Natural killer cell treated with Interleukin-12 subunit alpha and Interleukin-12 subunit beta and Interleukin-15 and Interleukin-18, amount 100 ng/mL, for 72 hours (primary cell): ENCODE data around the gene DYNLL2. TPM values are rescaled to one million over a fixed set of nuclear protein-coding genes. Genes with fewer than 3 reads are reported as not detected.

ENCODE experiments used
- ATAC-seq, 2 donors: fragments of 150-1000 bp; cut with Tn5 transposase in 1 of 2; sonication (Bioruptor Pico), chemical (Tn5 transposase) in 1 of 2; 2 replicates each; pipeline ENCODE4 v1.10.0; 2021
- DNase-seq: peaks from one replicate; pipeline ENCODE4 v3.0.0; 2022; ENCODE audit warnings: low spot score
- H3K27ac Mint-ChIP-seq, 2 donors: 1 replicate in 1 of 2; 2 replicates in 1 of 2; pipeline ENCODE4 v1.8.0; 2022; ENCODE audit warnings: mixed read lengths in 2 of 2, mild to moderate bottlenecking in 1 of 2, moderate library complexity in 1 of 2
- H3K27me3 Mint-ChIP-seq, 2 donors: 1 replicate in 1 of 2; 2 replicates in 1 of 2; pipeline ENCODE4 v1.8.0; 2022; ENCODE audit warnings: mixed read lengths in 2 of 2
- H3K36me3 Mint-ChIP-seq: one replicate; pipeline ENCODE4 v1.8.0; 2022; ENCODE audit warnings: mixed read lengths
- H3K4me1 Mint-ChIP-seq, 2 donors: 1 replicate in 1 of 2; 2 replicates in 1 of 2; pipeline ENCODE4 v1.8.0; 2022; ENCODE audit warnings: low read depth in 2 of 2, mixed read lengths in 2 of 2, mild to moderate bottlenecking in 1 of 2
- H3K4me3 Mint-ChIP-seq: one replicate; pipeline ENCODE4 v1.8.0; 2022; ENCODE audit warnings: mixed read lengths
- H3K9me3 Mint-ChIP-seq: 2 replicates; pipeline ENCODE4 v1.8.0; 2022; ENCODE audit warnings: mixed read lengths
- total RNA-seq, 2 donors: library from RNA; stranded (reverse); gene quantifications; one replicate each; pipeline ENCODE4 v1.2.3, GENCODE V29; 2022

Gene DYNLL2
- total RNA-seq, 2 donors from 2014 or later, result 27.9 to 37.9 TPM

DNA sequence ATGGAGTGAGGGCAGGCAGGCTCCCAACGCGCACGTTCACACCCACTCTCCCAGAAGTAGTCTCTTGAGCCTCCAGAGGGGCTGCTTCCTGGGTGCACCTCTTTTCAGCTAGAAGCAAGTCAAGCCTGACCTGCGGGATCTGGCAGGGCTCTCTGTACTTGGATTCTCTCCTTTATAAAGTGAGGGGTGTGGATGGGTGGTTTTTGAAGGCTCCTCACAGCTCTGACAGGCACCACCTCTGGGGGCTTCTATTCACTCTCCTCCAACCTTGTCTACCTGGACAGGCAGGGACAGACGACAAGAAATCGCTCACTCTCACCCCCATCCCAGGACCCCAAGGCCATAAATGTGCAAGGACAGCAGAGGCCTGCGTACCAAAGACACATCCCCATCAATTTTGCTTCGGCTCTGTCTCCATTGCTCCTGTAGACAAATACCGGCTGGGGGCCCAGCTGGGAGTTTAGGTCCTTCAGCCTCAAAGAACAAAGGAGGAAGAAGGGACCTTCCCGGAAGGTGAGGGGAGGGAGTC lies 814 bp upstream of the DYNLL2 start:
- no peak for ATAC-seq

DNA sequence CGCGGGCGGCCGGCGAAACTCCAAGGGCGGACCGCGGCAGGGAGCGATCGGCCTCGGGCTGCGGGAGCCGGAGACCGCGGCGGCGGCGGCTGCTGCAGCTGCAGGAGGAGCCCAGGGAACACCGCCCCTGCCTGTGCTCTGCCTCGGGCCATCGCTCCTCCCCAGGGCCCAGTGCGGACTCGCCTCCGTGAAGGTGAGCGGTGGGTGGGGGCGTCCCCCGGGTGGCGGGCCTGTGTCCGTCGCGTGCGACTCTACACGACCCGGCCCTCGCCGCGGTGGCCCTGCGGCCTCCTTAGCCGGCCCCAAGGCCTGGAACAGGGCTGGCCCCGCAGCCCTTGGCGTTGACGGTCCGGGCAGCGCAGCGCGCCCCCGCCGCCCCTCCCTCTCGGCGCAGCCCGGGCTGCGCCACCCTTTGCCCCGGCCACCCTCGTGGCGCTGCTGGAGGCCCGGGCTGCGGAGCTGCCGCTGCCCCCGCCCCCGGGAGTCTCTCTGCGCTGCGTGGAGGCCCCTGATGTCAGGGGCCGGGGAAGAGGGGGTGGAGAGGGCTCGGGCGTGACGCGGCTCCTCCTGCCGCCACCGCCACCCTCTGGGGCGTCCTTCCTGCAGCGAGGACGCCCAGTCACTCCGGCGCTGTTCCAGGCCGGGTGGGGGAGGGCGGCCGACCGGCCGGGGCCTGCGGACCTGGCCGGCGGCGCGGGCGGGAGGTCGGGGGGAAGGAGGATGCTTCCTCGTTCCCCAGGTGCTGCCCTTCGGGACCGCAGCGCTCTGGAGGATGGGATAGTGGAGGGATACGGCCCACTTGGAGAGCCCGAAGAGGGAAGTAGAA lies 485 bp downstream of the DYNLL2 start:
- Mint-ChIP-seq H3K27ac (peak overlapping the region; percentile 60 to 76), H3K9me3 (no peaks in the 10 kb centered on the region), H3K27me3 (peaks cover 10 to 15% of the 10 kb centered on the region in 2 donors), H3K4me1 (peaks cover 24 to 29% of the 10 kb centered on the region in 2 donors), H3K36me3 (peaks cover 20% of the 10 kb centered on the region), H3K4me3 (peak overlapping the region; percentile 78)
- ATAC-seq (peak; percentile 80 to 82), DNase-seq (peak; percentile 78)

More for the DNA sequence above, 814 bp upstream of the DYNLL2 start:
- Mint-ChIP-seq H3K9me3 (no peaks in the 10 kb centered on the region), H3K4me3 (no peak overlapping the region), H3K36me3 (peaks cover 8% of the 10 kb centered on the region), H3K4me1 (peaks cover 13 to 18% of the 10 kb centered on the region in 2 donors), H3K27me3 (peaks cover 10 to 15% of the 10 kb centered on the region in 2 donors), H3K27ac (peak overlapping the region; percentile 59 to 61)
- DNase-seq, result no peak

DNA sequence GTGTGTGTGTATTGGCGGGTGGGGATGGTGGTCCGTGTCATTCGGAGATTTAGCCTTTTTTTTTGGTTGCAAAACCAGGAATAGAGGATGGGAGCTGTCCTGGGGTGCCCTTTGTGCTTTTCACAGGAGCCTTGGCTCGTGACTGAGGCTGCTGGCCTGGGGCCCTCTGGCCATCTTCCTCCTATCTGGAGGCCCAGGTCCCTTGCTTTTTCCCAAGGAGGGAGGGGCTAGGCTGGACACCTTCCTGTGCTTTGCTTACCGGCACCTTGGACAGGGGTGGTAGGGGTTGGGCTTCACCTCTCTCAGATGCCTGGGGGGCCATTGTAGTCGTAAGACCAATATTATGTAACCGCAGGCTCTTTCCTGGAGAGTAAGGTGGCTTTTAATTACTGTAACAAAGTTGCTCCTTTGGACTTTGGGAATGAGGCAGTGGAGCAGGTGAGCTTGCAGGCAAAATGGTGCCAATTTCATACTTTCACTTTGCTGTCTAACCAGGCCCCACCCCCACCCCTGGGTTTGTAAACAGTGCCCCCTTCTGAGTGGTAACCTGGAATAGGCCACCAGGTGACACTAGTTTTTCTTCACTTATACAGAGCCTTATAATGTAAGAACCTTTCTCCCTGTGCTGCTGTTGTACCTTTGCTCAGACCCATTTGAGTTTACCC lies 1.2 kb downstream of the DYNLL2 start:
- Mint-ChIP-seq H3K4me3 (peak overlapping the region; percentile 78), H3K4me1 (peaks cover 24 to 29% of the 10 kb centered on the region in 2 donors), H3K36me3 (peaks cover 21% of the 10 kb centered on the region), H3K27ac (peak overlapping the region; percentile 60 to 76), H3K27me3 (peaks cover 8% of the 10 kb centered on the region in 2 donors), H3K9me3 (no peaks in the 10 kb centered on the region)
- ATAC-seq (no peak), DNase-seq (no peak)

DNA sequence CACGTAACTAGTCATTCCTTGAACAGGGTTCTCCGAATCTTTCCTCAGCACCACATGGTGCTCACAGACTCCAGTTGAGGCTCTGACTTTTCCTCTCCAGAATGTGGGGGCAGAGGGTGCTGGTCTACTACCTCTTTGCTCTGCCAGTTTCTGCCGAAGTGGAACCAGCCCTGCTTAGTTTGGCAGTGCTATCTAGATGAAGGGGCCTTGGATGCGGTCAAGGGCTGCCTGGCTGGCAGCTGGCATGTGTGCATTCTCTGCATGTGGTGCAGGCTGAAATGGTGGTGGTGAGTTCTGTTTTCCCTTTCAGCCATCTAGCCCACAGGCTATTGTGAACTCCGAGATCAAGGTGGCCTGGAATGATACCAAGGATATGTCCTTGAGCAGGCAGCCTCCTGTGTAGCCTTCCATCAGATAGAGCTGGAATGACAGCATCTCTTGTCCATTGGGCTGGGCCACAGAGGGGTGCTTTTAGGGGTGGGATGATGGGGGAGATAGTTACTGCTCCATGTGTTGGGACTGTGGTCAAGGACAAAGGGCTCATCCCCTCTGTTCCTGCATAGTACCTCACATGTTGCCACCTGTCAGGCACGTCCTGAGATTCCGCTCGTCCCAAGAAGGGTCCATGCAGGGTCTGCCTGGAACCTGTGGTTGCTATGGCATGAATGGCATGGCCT lies 2.0 kb downstream of the DYNLL2 start:
- peaks cover under 1 to 2% of the 10 kb centered on the region in 2 donors for H3K27me3 Mint-ChIP-seq
- peaks cover 31 to 35% of the 10 kb centered on the region in 2 donors for H3K4me1 Mint-ChIP-seq
- DNase-seq (no peak), ATAC-seq (no peak)
- H3K36me3 Mint-ChIP-seq, result peaks cover 26% of the 10 kb centered on the region
- H3K4me3 Mint-ChIP-seq, result peak overlapping the region; percentile 78
- H3K27ac Mint-ChIP-seq, result peak overlapping the region; percentile 60 to 76
- no peaks in the 10 kb centered on the region for H3K9me3 Mint-ChIP-seq

DNA sequence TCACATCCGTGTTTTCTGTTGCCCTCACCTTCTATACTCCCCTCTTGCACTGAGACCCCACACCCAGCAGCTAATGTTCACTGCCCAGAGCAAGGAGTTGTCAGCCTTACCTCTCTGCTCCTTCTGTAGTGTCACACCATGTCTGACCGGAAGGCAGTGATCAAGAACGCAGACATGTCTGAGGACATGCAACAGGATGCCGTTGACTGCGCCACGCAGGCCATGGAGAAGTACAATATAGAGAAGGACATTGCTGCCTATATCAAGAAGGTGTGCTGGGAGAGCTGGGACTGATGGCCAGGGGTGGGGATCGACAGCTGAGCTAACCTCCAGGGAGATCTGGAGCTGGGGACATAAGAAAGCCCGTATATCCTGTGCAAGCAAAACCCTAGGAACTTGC lies 3.7 kb downstream of the DYNLL2 start:
- H3K27me3 Mint-ChIP-seq, result no peaks in the 10 kb centered on the region
- no peak for DNase-seq
- H3K27ac Mint-ChIP-seq, result peak overlapping the region in 1 of 2 donors; percentile 1
- H3K4me1 Mint-ChIP-seq, result peaks cover 39 to 44% of the 10 kb centered on the region in 2 donors
- no peak overlapping the region for H3K4me3 Mint-ChIP-seq
- ATAC-seq, result no peak
- H3K36me3 Mint-ChIP-seq, result peaks cover 36% of the 10 kb centered on the region
- no peaks in the 10 kb centered on the region for H3K9me3 Mint-ChIP-seq

DNA sequence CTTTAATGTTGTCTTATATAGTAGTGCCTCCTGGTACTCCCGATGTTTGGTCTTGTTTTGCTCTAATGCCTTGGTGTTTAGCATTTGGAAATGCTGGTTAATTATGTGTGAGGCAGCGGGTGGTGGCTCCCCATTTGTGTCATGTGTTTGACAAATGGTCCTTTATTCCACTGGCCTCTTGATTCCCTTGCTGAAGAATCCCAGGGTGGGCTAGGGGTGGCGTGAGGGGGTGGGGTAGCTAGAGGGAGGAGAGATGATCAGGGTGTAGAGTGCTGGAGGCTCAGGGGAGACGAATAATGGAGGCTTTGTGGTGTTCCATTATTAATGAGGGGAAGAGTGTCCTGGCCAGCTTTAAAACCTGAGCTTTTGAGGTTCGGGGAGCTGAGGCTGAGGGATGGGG lies 5.4 kb downstream of the DYNLL2 start:
- Mint-ChIP-seq H3K4me1 (peaks cover 51 to 56% of the 10 kb centered on the region in 2 donors), H3K27ac (peak overlapping the region in 1 of 2 donors; percentile 47), H3K27me3 (no peaks in the 10 kb centered on the region), H3K4me3 (no peak overlapping the region), H3K9me3 (no peaks in the 10 kb centered on the region), H3K36me3 (peaks cover 45% of the 10 kb centered on the region)
- no peak for DNase-seq
- ATAC-seq, result no peak

DNA sequence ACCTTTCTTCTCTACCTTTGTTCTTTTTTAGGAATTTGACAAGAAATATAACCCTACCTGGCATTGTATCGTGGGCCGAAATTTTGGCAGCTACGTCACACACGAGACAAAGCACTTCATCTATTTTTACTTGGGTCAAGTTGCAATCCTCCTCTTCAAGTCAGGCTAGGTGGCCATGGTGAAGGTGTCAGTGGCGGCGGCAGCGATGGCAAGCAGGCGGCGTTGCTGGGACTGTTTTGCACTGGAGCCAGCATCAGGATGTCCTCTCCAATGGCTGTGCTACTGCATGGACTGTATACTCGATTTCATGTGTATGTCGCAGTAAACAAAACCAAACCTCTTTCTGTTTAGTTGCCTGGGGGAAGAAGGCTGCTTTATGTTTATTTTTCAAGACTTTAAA lies 5.9 kb downstream of the DYNLL2 start:
- H3K9me3 Mint-ChIP-seq, result no peaks in the 10 kb centered on the region
- H3K4me3 Mint-ChIP-seq, result no peak overlapping the region
- peaks cover 51 to 56% of the 10 kb centered on the region in 2 donors for H3K4me1 Mint-ChIP-seq
- H3K36me3 Mint-ChIP-seq, result peaks cover 45% of the 10 kb centered on the region
- no peaks in the 10 kb centered on the region for H3K27me3 Mint-ChIP-seq
- DNase-seq (no peak), ATAC-seq (no peak)
- H3K27ac Mint-ChIP-seq, result no peak overlapping the region

DNA sequence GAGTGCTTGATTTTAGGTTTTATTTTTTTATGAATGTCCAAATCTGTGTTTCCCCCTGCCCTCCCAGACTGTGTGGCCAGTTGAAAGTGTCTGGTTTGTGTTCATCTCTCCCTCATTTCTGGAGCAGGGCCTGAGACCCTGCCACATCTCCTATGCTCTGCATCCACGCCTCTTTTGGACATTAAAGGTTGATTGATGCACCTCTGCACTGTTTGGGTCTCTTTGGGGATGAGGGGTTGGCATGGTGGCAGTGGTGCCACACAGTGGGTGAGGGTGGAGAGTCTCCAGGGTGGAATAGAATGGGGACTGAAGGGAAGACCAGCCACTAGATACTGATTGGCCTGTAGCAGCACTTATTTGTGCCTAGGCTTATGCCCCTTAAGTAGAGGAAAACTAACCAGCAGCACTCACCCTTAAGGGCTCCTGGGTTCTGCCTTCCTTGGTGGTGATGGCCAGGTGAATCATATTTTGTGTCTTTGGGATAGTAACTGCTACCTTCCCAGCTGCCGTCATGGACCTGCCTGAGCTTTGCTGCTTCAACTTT lies 7.9 kb downstream of the DYNLL2 start:
- peaks cover 45% of the 10 kb centered on the region for H3K36me3 Mint-ChIP-seq
- peak overlapping the region in 1 of 2 donors; percentile 53 for H3K27ac Mint-ChIP-seq
- H3K9me3 Mint-ChIP-seq, result no peaks in the 10 kb centered on the region
- DNase-seq (no peak), ATAC-seq (no peak)
- no peak overlapping the region for H3K4me3 Mint-ChIP-seq
- no peaks in the 10 kb centered on the region for H3K27me3 Mint-ChIP-seq
- H3K4me1 Mint-ChIP-seq, result peaks cover 44 to 45% of the 10 kb centered on the region in 2 donors

DNA sequence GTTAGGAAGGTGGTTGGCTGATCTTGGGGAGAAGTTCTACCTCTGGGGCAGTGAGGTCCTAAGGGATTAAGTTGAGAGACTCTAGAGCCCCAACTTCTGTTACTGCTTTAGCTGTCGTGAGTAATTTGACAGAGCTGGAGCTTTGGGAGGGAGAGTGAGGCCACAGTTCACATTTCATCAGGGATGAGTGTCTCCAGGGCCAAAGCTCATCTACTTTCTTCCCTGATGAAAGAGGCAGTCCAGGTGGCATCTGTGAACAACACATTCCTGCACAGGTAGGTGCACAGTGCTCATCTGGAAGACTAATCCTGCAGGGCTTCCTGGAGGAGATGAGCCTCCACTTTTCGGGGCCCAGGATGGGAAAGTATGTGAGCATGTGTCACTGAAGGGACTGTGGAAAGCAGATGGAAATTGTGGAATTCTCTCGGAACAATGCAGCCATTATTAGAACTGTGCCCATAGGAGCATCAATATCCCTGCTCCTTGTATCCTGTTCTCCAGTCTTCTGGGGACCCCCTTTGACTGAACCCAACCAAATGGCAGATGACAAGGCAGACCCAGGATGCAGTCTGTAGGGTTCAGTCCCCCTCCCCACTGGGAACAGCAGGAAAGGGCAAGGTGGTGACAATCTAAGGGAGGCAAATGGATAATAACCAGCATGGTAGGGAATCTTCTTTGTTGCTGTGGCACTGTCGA lies 9.0 kb downstream of the DYNLL2 start:
- DNase-seq (no peak), ATAC-seq (peak in 1 of 2 donors; percentile 13)
- H3K9me3 Mint-ChIP-seq, result no peaks in the 10 kb centered on the region
- no peaks in the 10 kb centered on the region for H3K27me3 Mint-ChIP-seq
- peaks cover 39 to 40% of the 10 kb centered on the region in 2 donors for H3K4me1 Mint-ChIP-seq
- H3K27ac Mint-ChIP-seq, result peak overlapping the region; percentile 9 to 53
- H3K36me3 Mint-ChIP-seq, result peaks cover 39% of the 10 kb centered on the region
- H3K4me3 Mint-ChIP-seq, result no peak overlapping the region

DNA sequence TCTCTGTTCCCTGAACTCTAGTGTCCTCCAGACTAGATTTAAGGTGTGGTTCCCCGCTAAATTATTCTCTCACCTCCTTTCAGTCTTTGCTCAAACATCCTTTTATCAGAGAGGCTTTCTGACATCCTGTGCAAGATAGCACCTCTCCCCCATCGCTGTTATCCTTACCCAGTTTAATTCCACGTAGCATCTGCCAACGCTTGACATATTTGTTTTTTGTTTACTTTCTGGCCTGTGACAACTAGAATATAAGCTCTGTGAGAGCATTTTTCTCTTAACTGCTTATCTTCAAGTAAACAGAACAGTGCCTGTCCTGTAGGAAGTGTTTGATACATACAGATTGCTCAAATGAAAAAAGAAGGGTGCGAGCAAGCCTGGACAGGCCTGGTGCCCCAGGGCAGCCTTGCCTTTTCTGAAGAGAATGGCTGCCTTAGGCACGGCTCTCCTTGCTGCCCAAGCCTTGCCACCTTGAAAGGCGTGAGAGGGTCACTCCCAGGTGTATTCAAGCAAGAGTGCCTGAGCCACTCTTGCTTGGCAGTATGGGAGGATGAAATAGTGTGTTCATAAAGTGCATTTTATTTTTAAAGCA lies 9.7 kb downstream of the DYNLL2 start:
- H3K27ac Mint-ChIP-seq, result peak overlapping the region in 1 of 2 donors; percentile 53
- no peak for ATAC-seq
- H3K9me3 Mint-ChIP-seq, result no peaks in the 10 kb centered on the region
- H3K27me3 Mint-ChIP-seq, result no peaks in the 10 kb centered on the region
- peaks cover 34 to 42% of the 10 kb centered on the region in 2 donors for H3K4me1 Mint-ChIP-seq
- no peak for DNase-seq
- H3K4me3 Mint-ChIP-seq, result no peak overlapping the region
- peaks cover 33% of the 10 kb centered on the region for H3K36me3 Mint-ChIP-seq

DNA sequence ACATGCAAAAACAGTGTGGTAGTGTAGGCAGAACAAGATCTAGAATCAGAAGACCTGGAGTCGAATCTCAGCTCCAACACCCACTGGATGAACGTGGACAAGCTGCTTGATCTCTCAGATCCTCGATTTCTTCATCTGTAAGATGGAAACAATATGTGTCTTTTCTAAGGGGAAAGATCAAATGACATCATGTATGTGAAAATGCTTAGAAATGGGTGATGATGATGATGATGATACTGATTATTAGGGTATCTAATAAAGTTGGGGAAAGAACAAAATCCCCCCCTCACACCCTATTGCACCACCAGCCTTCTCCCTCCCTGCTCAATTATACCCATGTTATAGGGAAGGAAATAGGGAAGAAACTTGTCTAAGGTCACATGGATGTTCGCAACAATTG lies 10.9 kb downstream of the DYNLL2 start:
- Mint-ChIP-seq H3K27ac (peak overlapping the region in 1 of 2 donors; percentile 48), H3K36me3 (peaks cover 24% of the 10 kb centered on the region), H3K27me3 (no peaks in the 10 kb centered on the region), H3K9me3 (no peaks in the 10 kb centered on the region), H3K4me1 (peaks cover 31 to 34% of the 10 kb centered on the region in 2 donors), H3K4me3 (no peak overlapping the region)
- DNase-seq (no peak), ATAC-seq (no peak)

DNA sequence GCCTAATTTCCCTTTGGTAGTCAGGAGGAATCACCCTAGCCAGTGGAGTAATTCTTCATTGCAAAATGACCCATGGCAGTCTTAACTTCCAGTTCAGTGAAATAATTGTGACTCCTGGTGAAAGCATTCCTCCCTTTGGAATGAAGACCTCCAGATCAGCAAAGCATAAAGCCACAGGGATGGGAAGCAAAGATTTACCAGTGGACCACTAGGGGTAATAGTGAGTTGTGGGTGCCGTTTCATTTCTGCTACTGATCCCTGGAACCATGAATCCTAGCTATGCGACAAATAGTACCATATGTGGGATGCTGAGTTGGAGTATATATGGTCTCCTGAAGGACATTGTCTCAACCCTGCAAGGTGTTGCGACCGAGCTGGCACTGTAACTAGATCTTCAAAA lies 13.7 kb downstream of the DYNLL2 start:
- no peaks in the 10 kb centered on the region for H3K27me3 Mint-ChIP-seq
- no peak for DNase-seq
- H3K36me3 Mint-ChIP-seq, result peaks cover 10% of the 10 kb centered on the region
- peaks cover 16 to 22% of the 10 kb centered on the region in 2 donors for H3K4me1 Mint-ChIP-seq
- no peaks in the 10 kb centered on the region for H3K9me3 Mint-ChIP-seq
- no peak overlapping the region for H3K4me3 Mint-ChIP-seq
- H3K27ac Mint-ChIP-seq, result no peak overlapping the region
- no peak for ATAC-seq
